ENCODE measurements around the gene KIAA1217.

The KIAA1217 gene

GRCh38 chr10:24207781-24208611 is 942 bp upstream of the KIAA1217 start:
- no peak for FAIRE-seq

- FAIRE-seq = no peak
Observed at GRCh38 chr10:24209432-24209771, 464 bp downstream of the KIAA1217 start.

GRCh38 chr10:24209946-24210491 is 1.1 kb downstream of the KIAA1217 start:
- no peak for FAIRE-seq

- FAIRE-seq = no peak
Observed at GRCh38 chr10:24210501-24210900, 1.6 kb downstream of the KIAA1217 start.

- no peak for FAIRE-seq
Observed at GRCh38 chr10:24213266-24213665, 4.3 kb downstream of the KIAA1217 start.

GRCh38 chr10:24213881-24214280 is 4.9 kb downstream of the KIAA1217 start:
- FAIRE-seq = no peak

- no peak for FAIRE-seq
Observed at GRCh38 chr10:24214762-24215161, 5.8 kb downstream of the KIAA1217 start.

GRCh38 chr10:24215196-24215595 is 6.3 kb downstream of the KIAA1217 start:
- no peak for FAIRE-seq

- FAIRE-seq = no peak
Observed at GRCh38 chr10:24215603-24216002, 6.7 kb downstream of the KIAA1217 start.

GRCh38 chr10:24219963-24220362 is 11.0 kb downstream of the KIAA1217 start:
- FAIRE-seq = no peak

- FAIRE-seq = no peak
Observed at GRCh38 chr10:24223341-24223740, 14.4 kb downstream of the KIAA1217 start.

GRCh38 chr10:24223953-24224352 is 15.0 kb downstream of the KIAA1217 start:
- no peak for FAIRE-seq

- FAIRE-seq = no peak
Observed at GRCh38 chr10:24228642-24229041, 19.7 kb downstream of the KIAA1217 start.

GRCh38 chr10:24229909-24230308 is 21.0 kb downstream of the KIAA1217 start:
- no peak for FAIRE-seq

GRCh38 chr10:24231200-24231599 is 22.3 kb downstream of the KIAA1217 start:
- FAIRE-seq = no peak

- FAIRE-seq = no peak
Observed at GRCh38 chr10:24234784-24235183, 25.8 kb downstream of the KIAA1217 start.

- no peak for FAIRE-seq
Observed at GRCh38 chr10:24235471-24235870, 26.5 kb downstream of the KIAA1217 start.

- no peak for FAIRE-seq
Observed at GRCh38 chr10:24237801-24238395, 29.0 kb downstream of the KIAA1217 start.

GRCh38 chr10:24238519-24239247 is 29.7 kb downstream of the KIAA1217 start:
- no peak for FAIRE-seq

- FAIRE-seq = no peak
Observed at GRCh38 chr10:24239289-24240040, 30.5 kb downstream of the KIAA1217 start.

- no peak for FAIRE-seq
Observed at GRCh38 chr10:24240041-24240751, 31.3 kb downstream of the KIAA1217 start.

- FAIRE-seq = no peak
Observed at GRCh38 chr10:24241536-24242040, 32.6 kb downstream of the KIAA1217 start.
